HG02885 (cell line): ENCODE measurements around the gene SLC29A4.

Experiments used
- ATAC-seq: cut with Tn5 transposase; IDR thresholded peaks from one replicate; pipeline ENCODE4 v1.9.1; 2021; ENCODE audit warnings: mild to moderate bottlenecking; ENCODE audit not compliant: unreplicated experiment, poor library complexity

The SLC29A4 gene

GRCh38 chr7:5350600-5351385, 68.0 kb downstream of the SLC29A4 start:
- no peak for ATAC-seq

GRCh38 chr7:5351507-5352265, 68.9 kb downstream of the SLC29A4 start:
- no peak for ATAC-seq

GRCh38 chr7:5352440-5353010, 69.8 kb downstream of the SLC29A4 start:
- ATAC-seq = no peak

GRCh38 chr7:5354460-5355232, 71.9 kb downstream of the SLC29A4 start:
- ATAC-seq = no peak
